Endothelial cell of umbilical vein (primary cell): ENCODE measurements around the gene CST8. TPM values are rescaled to one million over a fixed set of nuclear protein-coding genes. Genes with fewer than 3 reads are reported as not detected.

Experiments
- BruUV-seq: library from RNA; stranded (reverse); fragments of 400-500 nt; replicated peaks from 2 replicates; lab custom pipeline; 2021; lab: Mats Ljungman, UMichigan
- CTCF ChIA-PET: fragments of 300-600, 350-600 bp; sonication (Branson Sonifier 250); formaldehyde crosslinking; loops from one replicate; lab custom pipeline; 2021; ENCODE audit warnings: antibody characterized with exemption, inconsistent platforms; lab: Charles Lee
- POLR2A ChIA-PET: fragments of 300-600, 350-600 bp; sonication (Branson Sonifier 250); formaldehyde crosslinking; loops from one replicate; lab custom pipeline; 2021; ENCODE audit warnings: antibody characterized with exemption, inconsistent platforms; lab: Charles Lee
- DNase-seq: peaks from one replicate; pipeline ENCODE4 v3.0.0-alpha.2; 2011; ENCODE audit warnings: low read depth, low spot score
- FAIRE-seq: peaks from 2 replicates; lab custom pipeline; 2011; peaks lifted over from hg19 to GRCh38; lab: Jason Lieb, UNC
- H2AFZ ChIP-seq: 2 replicates; pipeline ENCODE4 v1.6.0; 2012; ENCODE audit warnings: low read depth, low read length, control low read depth, inconsistent platforms
- H3K27ac ChIP-seq: 2 replicates; pipeline ENCODE4 v1.5.1; 2011; ENCODE audit warnings: low read depth, mild to moderate bottlenecking, control low read depth, low read length, moderate library complexity; ENCODE audit not compliant: insufficient read depth
- H3K27me3 ChIP-seq, 2 experiments: 2 replicates each; pipeline versions ENCODE4 v1.6.0 to v1.6.1; 2011; ENCODE audit warnings: low read length in 2 of 2, mixed read lengths in 1 of 2; ENCODE audit not compliant: control insufficient read depth in 2 of 2, insufficient read depth in 2 of 2
- H3K36me3 ChIP-seq, 2 experiments: 2 replicates in 1 of 2; 3 replicates in 1 of 2; pipeline ENCODE4 v1.5.1; 2011; ENCODE audit warnings: low read length in 2 of 2, mild to moderate bottlenecking in 1 of 2, moderate library complexity in 1 of 2; ENCODE audit not compliant: control insufficient read depth in 2 of 2, insufficient read depth in 2 of 2; ENCODE audit errors: extremely low read depth in 1 of 2
- H3K4me1 ChIP-seq: 3 replicates; pipeline ENCODE4 v1.5.1; 2011; ENCODE audit warnings: mild to moderate bottlenecking, low read length; ENCODE audit not compliant: control insufficient read depth, insufficient read depth; ENCODE audit errors: extremely low read depth
- H3K4me2 ChIP-seq: 2 replicates; pipeline ENCODE4 v1.6.1; 2011; ENCODE audit warnings: low read length, control low read depth, mixed read lengths; ENCODE audit not compliant: insufficient read depth
- H3K4me3 ChIP-seq, 3 experiments: fragments of 200-600 bp in 1 of 3; sonication (generic), shearing (Covaris generic) in 1 of 3; replicated peaks in 1 of 3; 2 replicates each; pipeline ENCODE4 v1.5.1; 2011 to 2016; ENCODE audit warnings: control low read depth in 3 of 3, low read length in 3 of 3, mild to moderate bottlenecking in 2 of 3, inconsistent platforms in 1 of 3, low read depth in 1 of 3, moderate library complexity in 1 of 3; ENCODE audit not compliant: insufficient read depth in 1 of 3
- H3K79me2 ChIP-seq: 2 replicates; pipeline ENCODE4 v1.6.0; 2012; ENCODE audit warnings: low read length, inconsistent platforms; ENCODE audit not compliant: control insufficient read depth, insufficient read depth
- H3K9ac ChIP-seq: replicated peaks from 2 replicates; pipeline ENCODE3; 2011; ENCODE audit warnings: low read length, control low read depth; ENCODE audit not compliant: insufficient read depth; ENCODE audit errors: extremely low read depth
- H3K9me1 ChIP-seq: replicated peaks from 3 replicates; pipeline ENCODE4 v1.6.0; 2011; ENCODE audit warnings: mild to moderate bottlenecking, low read length; ENCODE audit not compliant: control insufficient read depth, insufficient read depth; ENCODE audit errors: extremely low read depth
- H3K9me3 ChIP-seq: replicated peaks from 2 replicates; pipeline ENCODE4 v1.5.1; 2012; ENCODE audit warnings: low read length, inconsistent platforms; ENCODE audit not compliant: control insufficient read depth, insufficient read depth
- H4K20me1 ChIP-seq: replicated peaks from 2 replicates; pipeline ENCODE3; 2011; ENCODE audit warnings: mild to moderate bottlenecking, low read length; ENCODE audit not compliant: control insufficient read depth, insufficient read depth; ENCODE audit errors: extremely low read depth
- CTCF ChIP-seq, 2 donors: IDR thresholded peaks; 1 replicate in 1 of 2; 2 replicates in 1 of 2; pipeline ENCODE4 v1.5.1; 2011; ENCODE audit warnings: low read length in 2 of 2, mild to moderate bottlenecking in 2 of 2, moderate library complexity in 2 of 2, control low read depth in 1 of 2, inconsistent platforms in 1 of 2, low read depth in 1 of 2; ENCODE audit not compliant: insufficient read depth in 1 of 2; ENCODE audit errors: extremely low read depth in 1 of 2
- EZH2 ChIP-seq: IDR thresholded peaks from 2 replicates; pipeline ENCODE4 v1.6.1; 2012; ENCODE audit warnings: borderline replicate concordance, low read depth, mild to moderate bottlenecking, moderate library complexity, low read length, inconsistent platforms; ENCODE audit not compliant: severe bottlenecking
- GATA2 ChIP-seq: IDR thresholded peaks from 2 replicates; pipeline ENCODE4 v1.7.0; 2011; ENCODE audit warnings: low read depth, mild to moderate bottlenecking, moderate library complexity, mixed read lengths, low read length; ENCODE audit not compliant: insufficient read length, insufficient read depth
- JUN ChIP-seq: IDR thresholded peaks from 2 replicates; pipeline ENCODE4 v1.6.1; 2011; ENCODE audit warnings: borderline replicate concordance, low read depth; ENCODE audit not compliant: insufficient read length, insufficient read depth
- MAX ChIP-seq: IDR thresholded peaks from 2 replicates; pipeline ENCODE4 v1.6.1; 2011; ENCODE audit not compliant: insufficient read depth, insufficient read length
- MYC ChIP-seq: IDR thresholded peaks from one replicate; pipeline ENCODE4 v1.6.1; 2011; ENCODE audit warnings: mild to moderate bottlenecking, low read depth, low read length
- POLR2A ChIP-seq: IDR thresholded peaks from 2 replicates; pipeline ENCODE4 v1.6.1; 2012; ENCODE audit warnings: low read depth, mild to moderate bottlenecking, control low read depth, low read length
- POLR2AphosphoS5 ChIP-seq: IDR thresholded peaks from 2 replicates; pipeline ENCODE4 v1.6.1; 2012; ENCODE audit warnings: low read depth, mild to moderate bottlenecking, control low read depth, low read length, moderate library complexity; ENCODE audit not compliant: insufficient read depth
- dilution Hi-C: fragments of 300-500 bp; cut with MboI; formaldehyde crosslinking; loops from one replicate; pipeline ENCODE4 v1.15.0; 2019; ENCODE audit warnings: low sequenced_read_pairs; ENCODE audit not compliant: extremely low pct_ligation_motif_present
- intact Hi-C: fragments of 100-400 bp; cut with micrococcal nuclease; formaldehyde crosslinking; loops from one replicate; pipeline ENCODE4 v1.10.0; 2022
- polyA plus RNA-seq, 4 experiments: library from polyadenylated mRNA; depleted of rRNA in 3 of 4; stranded (reverse) in 3 of 4; unstranded in 1 of 4; fragments of >200 nt; gene quantifications; 2 replicates each; pipeline versions ENCODE4 v1.2.1 to v1.2.3, GENCODE V29; 2011 to 2012; ENCODE audit warnings: missing spikeins in 1 of 4
- total RNA-seq: library from RNA; stranded (reverse); gene quantifications from 2 replicates; pipeline ENCODE4 v1.2.3, GENCODE V29; 2021

CST8 gene
- total and polyA plus RNA-seq, 2 donors (not counting 3 experiments of a cell fraction or from before 2014, with no cell fraction given): not detected

GRCh38 chr20:23542801-23543200, 51.9 kb downstream of the CST8 start:
- dilution Hi-C loops: no loop called here
- Histone ChIP-seq H2AFZ (no peak overlapping the region), H3K9ac (no peak overlapping the region), H3K4me2 (no peak overlapping the region), H3K4me3 (no peak overlapping the region), H3K27ac (no peak overlapping the region), H3K27me3 (no peaks in the 10 kb centered on the region), H3K9me1 (no peaks in the 10 kb centered on the region), H4K20me1 (no peaks in the 10 kb centered on the region), H3K9me3 (no peaks in the 10 kb centered on the region), H3K36me3 (no peaks in the 10 kb centered on the region), H3K4me1 (no peaks in the 10 kb centered on the region), H3K79me2 (no peaks in the 10 kb centered on the region)
- no peak for FAIRE-seq
- ChIA-PET POLR2A (no interaction called here), CTCF (no interaction called here)
- intact Hi-C loops: no loop called here
- DNase-seq: no peak
- no TSS peak for BruUV-seq
- TF ChIP-seq CTCF (IDR thresholded peaks at IDR 0.05; ENCODE audit: extremely low read depth in 1 of 2, insufficient read depth in 1 of 2, low read depth in 1 of 2, low read length in 2 of 2) (no peak), MAX (no peak), GATA2 (no peak), POLR2A (no peak), MYC (no peak), EZH2 (no peak), JUN (no peak), POLR2AphosphoS5 (no peak)
